Stimulated activated CD4-positive, alpha-beta T cell treated with anti-CD3 and anti-CD28 coated beads, Interleukin-4, amount 100 ng/mL, for 24 hours (primary cell): ENCODE results near the gene SPHK1.

Experiments
- DNase-seq: peaks from one replicate; pipeline ENCODE4 v3.0.0-alpha.2; 2020

Gene SPHK1

GRCh38 chr17:76365256-76365903 is 19.0 kb upstream of the SPHK1 start:
- DNase-seq, result no peak

DNA sequence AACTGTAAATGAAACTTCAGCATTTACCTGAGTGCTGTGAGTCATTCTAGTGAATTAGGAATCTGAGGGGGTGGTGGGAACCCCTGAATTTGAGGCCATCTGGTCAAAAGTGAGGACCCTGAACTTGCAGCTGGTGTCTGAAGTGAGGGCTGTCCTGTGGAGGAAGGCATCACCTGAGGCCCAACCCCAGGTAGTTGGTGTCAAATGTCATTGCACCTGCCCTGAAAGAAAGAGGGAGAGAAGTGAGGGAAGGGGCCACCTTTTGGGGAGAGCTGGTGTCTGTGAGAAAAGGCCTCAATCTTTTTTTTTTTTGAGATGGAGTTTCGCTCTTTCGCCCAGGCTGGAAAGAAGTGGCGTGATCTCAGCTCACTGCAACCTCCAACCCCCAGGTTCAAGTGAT is 18.2 kb upstream of the SPHK1 start:
- DNase-seq, result no peak

- DNase-seq, result no peak
These were observed 16.8 kb upstream of the SPHK1 start for GRCh38 chr17:76367642-76368041.

- DNase-seq, result no peak
These were observed 15.9 kb upstream of the SPHK1 start for GRCh38 chr17:76368545-76368944.

DNA sequence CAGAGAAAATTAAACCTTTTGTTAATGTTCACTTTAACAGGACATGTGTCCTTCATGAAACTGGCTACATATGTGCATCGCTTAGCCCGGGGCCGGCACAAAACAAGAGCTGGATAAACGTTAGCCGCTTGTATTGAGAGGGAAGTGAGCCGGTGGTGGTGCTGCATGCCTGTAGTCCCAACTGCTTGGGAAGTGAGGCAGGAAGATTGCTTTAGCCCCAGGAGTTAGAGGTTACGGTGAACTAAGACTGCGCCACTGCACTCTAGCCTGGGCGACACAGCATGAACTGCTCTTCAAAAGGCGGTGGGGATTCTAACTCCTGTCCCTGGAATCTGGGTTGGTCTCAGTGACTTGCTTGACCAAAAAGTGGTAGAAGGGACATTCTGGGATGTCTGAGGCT is 15.0 kb upstream of the SPHK1 start:
- DNase-seq, result no peak

DNA sequence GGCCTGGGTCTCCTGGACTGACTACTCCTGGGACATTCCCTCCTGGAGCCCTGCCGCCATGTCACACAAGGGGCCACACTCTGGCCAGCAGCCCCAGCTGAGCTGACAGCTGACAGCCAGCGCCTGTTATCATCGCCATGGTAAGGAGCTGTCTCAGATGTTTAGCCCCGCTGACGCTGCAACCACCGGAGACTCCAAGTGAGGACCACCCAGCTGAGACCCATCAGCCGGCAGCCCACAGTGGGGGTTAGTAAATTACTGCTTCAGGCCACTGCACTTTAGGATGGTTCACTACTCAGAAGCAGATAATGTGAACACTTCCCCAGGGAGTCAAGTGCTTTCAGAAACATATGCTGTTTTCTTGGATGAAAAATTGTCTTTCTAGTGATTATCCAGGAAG is 14.6 kb upstream of the SPHK1 start:
- no peak for DNase-seq

DNA sequence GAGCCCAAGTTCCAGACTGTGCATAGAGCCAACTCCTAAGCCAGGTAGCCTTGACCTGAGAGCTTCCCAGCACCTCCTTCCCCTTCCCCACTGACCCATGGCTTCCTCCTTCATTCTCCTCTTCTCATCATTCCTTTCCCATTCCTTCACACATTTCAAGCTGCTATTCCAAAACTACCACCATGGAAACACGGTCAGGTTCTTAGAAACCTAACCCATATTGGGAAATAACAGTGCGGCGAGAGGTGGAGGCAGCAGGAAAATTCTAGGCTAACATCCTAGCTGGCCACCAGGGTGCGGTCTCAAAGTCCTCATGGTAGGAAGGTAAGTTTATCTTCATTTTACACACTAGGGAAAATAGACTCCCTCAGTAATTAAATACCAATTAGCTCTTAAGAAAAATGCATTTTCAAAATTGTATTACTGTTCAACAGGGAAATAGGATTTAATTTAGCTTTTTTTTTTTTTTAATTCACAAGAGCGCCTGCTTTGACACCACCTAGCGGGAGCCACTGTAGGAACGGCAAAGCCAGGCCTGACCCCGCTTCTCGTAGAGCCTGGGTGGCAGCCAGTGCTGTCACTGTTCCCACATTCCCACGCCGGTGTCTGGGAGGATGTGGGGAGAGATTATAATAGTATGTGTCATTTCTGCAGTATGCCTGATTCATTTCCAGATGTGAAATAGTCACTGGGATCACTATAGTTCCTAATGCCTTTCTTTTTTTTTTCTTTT is 14.0 kb upstream of the SPHK1 start:
- DNase-seq, result no peak

- no peak for DNase-seq
These were observed 12.5 kb upstream of the SPHK1 start for GRCh38 chr17:76371656-76372628.

DNA sequence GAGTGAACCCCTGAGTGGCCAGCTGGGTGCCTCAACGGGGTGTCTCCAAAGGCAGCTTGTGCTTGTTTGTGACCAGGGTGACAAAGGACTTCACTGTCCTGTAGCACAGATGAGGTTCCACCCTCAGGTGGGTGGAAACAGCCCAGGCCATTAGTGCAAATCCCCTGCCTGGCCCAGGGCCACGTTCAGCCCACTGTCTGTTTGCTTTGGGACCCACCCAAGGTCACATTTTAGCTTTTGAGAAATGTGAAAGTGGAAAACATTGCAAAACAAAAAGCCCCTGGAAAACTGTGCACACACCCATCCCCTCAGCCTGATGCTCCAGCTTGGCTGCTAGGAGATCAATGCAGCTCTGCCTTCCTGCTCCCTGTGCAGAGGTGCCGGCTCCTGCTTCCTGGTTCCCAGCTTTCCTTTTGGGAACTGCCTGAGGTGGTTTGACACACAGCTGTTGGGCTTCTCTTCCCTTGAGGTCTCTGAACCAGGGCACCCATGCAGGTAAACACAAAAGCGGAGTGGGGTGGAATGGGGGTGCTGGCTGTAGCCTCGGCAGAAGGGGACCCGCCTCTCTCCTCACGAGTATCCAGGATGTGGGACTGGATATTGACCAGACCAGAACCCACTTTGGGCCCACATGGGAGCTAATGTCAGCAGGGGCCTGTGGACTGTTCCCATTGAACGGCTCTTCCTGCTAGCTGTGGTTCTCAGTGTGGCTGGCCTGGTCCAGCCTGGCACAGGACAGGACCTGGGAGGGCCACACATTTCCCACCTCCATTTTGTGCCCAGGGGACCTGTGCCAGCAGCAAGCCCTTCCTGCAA is 7.9 kb upstream of the SPHK1 start:
- no peak for DNase-seq

GRCh38 chr17:76378548-76379274 is 5.7 kb upstream of the SPHK1 start:
- DNase-seq, result no peak

DNA sequence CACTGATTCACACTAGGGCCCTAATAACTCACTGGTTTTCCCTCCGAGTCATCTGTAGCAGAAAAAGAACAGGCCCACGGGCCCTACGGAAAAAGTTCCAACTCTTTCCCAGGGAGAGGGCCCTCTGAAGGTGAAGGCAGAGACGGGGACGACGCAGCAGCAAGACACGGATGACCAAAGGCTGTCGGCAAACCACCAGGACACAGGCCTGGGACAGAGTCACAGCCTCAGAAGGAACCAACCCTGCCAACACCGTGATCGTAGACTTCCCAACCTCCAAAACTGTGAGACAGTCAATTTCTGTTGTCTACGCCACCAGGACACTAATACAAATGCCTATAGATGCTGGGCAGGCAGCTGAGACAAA is 5.2 kb upstream of the SPHK1 start:
- DNase-seq, result no peak

DNA sequence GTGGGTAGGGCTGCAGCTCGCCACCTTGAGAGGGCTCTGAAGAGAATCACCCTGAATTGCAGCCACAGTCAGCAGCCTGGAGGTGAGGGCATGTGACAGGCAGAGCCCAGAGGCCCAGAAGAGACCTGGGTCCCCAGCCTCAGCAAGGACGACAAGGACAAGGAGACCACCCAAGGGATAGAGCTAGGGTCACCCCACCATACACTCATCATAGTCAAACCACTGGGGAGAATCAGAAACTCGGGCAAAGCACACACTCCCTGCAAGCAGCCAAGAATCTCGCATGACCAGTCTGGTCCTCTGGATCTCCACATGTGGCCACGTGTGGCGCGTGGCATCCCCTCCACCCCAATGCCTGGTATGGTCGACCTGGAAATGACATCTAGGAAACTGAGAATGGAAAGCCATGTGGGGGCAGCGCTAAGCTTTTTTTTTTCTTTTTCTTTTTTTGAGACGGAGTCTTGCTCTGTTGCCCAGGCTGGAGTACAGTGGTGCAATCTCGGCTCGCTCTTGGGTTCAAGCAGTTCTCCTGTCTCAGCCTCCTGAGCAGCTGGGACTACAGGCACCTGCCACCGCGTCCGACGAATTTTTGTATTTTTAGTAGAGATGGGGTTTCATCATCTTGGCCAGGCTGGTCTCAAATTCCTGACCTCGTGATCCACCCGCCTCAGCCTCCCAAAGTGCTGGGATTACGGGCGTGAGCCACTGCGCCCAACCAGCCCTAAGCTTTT is 4.6 kb upstream of the SPHK1 start:
- DNase-seq, result no peak

- no peak for DNase-seq
These were observed 2.6 kb upstream of the SPHK1 start for GRCh38 chr17:76381633-76382350.

DNA sequence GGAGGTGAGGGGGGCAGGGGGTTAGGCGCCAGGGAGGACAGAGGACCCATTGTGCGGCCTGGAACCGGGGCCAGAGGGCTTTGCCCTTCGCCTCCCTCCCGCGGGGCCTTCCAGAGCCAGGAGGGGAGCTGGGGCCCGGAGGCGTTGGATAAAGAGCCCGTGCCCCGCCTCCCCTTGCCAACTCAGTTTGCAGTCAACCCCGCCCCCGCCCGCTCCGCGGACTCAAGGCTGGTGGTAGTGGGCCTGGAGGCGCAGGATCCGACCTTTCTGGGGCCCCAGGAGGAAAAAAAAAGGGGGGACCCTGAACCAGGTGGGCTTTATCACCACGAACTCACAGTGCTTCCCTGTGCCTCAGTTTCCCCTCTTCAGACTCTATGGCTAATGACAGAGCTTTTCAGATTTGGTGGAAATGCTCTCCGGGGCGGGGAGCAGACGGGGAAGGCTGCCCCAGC is 2.0 kb upstream of the SPHK1 start:
- peak; percentile 18 for DNase-seq

DNA sequence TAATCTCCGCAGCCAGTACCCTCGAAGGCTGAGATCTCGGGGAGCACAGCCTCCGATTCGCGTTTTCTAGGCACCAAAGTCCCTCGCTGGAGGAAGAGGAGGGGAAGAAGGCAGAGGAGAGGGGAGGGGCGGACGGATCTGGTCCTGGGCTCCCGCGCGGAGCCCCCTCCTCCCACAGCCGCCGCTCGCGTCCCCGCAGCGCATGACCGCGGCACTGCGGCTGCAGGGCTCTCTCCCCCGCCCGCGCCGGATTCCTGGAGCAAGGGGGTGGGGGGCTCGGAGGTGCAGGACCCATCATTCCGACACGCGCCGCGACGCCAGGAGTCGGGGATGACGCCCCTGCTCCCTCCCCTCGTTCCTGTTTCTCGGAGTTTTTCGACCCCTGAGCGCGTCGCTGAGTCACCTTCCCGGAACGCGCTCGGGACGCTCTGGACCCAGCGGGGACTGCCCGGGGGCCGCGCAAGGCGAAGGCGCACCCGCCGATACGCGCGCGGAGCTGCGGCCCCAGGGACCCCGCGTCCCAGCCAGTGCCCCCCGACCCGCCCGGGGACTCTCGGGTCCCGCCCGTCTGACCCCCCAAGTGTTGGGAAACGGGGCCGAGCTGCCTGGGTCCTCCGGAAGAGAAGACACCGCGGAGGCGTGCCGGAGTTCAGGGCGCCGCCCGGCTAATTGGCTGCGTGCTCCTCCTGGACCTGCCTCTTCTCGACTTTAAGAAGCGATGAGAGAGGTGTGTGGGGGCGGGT is 1.4 kb upstream of the SPHK1 start:
- peak; percentile 67 for DNase-seq

DNA sequence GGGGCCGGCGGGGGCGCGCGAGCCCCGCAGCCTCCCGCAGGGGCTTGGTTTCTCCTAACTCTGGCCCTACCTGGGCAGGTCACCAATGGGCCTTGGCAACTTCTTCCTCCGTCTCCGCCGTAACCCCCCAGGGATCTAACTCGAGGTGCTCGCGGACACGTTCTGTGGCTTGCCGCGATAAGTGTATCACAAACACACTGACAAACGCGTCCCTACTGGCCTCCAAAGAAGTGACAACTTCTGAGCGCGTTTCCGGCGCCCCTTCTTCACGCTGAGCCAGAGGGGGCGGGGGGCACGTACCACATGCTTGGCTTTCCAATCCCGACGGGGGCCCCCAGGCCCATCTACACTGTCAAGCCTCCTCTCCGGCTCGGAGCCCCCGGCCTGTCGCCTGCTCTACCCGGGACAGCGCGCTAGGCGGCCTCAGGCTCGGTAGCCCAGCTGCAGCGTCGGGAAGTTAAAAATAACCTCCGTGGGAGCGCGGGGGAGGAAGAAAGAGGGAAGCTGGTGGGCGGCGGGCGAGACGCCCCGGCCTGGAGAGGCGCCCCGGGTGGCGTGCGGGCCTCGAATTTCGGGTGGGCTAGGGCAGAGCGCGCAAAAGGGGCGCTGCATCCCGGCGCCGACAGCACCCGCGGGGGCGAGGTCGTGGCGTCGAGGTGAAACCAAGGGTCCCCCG is 725 bp upstream of the SPHK1 start:
- DNase-seq, result peak; percentile 49

DNA sequence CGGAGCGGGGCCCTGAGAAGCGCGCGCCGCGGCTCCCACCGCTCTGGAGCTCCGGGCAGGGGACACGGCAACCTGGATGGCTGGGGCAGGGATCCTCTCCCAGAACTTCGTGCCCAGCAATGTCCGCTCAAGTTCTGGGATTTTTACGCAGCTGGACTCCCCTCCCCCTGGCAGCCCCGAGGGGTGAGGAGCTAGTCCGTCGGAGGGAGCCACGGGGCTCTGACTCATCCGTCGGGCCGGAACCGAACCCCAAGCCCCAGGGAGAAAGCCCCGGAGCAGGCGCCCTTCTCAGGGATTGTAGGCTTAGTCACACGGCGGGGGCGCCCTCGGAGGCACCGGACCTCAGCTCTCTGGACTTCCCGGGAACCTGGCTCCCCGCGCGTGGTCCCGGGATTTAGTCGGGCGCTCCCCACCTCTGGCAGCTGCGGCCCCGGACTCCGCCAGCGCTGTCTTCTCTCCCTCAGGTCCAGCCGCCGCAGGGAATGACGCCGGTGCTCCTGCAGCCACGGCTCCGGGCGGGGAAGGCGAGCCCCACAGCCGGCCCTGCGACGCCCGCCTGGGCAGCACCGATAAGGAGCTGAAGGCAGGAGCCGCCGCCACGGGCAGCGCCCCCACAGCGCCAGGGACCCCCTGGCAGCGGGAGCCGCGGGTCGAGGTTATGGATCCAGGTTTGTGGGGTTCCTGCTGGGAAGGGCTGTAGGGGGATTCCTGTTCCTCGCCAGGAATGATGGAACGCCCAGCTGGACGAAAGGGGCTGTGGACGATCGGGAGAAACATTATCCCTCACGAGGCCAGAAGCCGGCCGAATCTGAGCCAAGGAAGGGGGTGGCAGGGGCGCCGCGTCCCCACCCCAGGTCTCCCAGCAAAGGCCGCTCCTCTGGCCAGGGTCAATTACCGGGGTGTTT is 830 bp downstream of the SPHK1 start:
- DNase-seq, result peak; percentile 37
